ENCODE measurements around the gene SORCS3. TPM values are rescaled to one million over a fixed set of nuclear protein-coding genes. Genes with fewer than 3 reads are reported as not detected.

The SORCS3 gene
- total and polyA plus RNA-seq, 4 donors: 0.14 TPM; not detected in 3

DNA sequence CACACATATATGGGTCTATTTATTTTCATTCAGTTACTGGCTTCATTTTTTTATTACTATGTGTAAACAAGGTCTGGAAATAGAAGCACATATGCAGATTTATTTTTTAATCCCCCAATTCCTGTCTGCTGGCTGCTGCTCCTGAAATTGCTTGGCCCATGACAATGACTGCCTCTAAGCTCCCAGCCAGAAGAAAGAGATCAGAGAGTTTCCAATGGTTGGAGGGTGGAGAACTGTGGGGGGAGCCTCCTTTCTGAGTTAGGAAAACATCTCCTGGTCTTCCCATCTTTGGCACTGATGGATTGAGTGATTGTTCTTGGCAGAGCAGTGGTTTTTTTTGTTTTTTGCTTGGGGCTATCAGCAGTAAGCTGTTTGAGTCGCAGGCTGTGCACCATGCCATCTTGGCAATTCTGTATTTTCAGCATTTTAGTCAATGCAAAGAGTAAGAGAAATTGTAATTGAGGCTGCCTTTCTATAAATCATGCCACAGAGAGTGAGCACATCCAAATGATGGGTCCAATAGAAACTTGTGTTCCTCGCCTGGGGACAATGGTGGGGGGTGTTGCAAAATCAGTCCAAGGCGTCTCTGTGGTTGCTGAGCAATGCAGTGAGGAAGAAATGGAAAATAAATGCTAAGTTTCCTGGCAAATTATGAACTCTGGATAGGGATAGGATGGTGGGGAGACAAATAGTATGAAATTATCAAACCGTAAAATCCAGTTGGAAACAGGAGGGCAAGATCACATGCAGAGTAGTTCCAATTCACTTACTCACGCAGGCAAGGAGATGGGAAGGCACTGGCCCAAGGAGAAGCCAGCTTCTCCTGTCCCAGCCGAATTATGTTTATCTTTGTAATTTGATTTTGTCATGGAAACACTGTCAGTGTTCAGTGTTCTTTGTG, 382.4 kb downstream of the SORCS3 start:
- 63 to 65% methylated on average over 6 of the region's 6 CpGs for WGBS, 2 donors
- ATAC-seq (ENCODE audit: insufficient read depth, low FRiP score) (no peak), DNase-seq (peak in 2 of 3 donors; percentile 35 to 42)
- Histone ChIP-seq H3K36me3 (ENCODE audit: control insufficient read depth in 4 of 4, insufficient read depth in 4 of 4, low read length in 4 of 4) (no peaks in the 10 kb centered on the region), H3K9me3 (ENCODE audit: control insufficient read depth in 4 of 4, insufficient read depth in 3 of 4, low read length in 3 of 4) (peaks cover 0 to 3% (median under 1%) of the 10 kb centered on the region in 4 donors), H3K27ac (ENCODE audit: low read depth in 1 of 2, low read length in 1 of 2) (no peak overlapping the region), H3K9ac (ENCODE audit: insufficient read depth in 1 of 2, low read length in 2 of 2) (no peak overlapping the region), H3K4me1 (ENCODE audit: control insufficient read depth in 5 of 5, insufficient read depth in 5 of 5, low read length in 5 of 5) (peaks cover 0 to 20% (median 3%) of the 10 kb centered on the region in 5 donors), H3K4me3 (no peak overlapping the region), H3K27me3 (ENCODE audit: control insufficient read depth in 3 of 3, insufficient read depth in 3 of 3, low read length in 2 of 3) (no peaks in the 10 kb centered on the region)
- TF ChIP-seq, protein P1, sequence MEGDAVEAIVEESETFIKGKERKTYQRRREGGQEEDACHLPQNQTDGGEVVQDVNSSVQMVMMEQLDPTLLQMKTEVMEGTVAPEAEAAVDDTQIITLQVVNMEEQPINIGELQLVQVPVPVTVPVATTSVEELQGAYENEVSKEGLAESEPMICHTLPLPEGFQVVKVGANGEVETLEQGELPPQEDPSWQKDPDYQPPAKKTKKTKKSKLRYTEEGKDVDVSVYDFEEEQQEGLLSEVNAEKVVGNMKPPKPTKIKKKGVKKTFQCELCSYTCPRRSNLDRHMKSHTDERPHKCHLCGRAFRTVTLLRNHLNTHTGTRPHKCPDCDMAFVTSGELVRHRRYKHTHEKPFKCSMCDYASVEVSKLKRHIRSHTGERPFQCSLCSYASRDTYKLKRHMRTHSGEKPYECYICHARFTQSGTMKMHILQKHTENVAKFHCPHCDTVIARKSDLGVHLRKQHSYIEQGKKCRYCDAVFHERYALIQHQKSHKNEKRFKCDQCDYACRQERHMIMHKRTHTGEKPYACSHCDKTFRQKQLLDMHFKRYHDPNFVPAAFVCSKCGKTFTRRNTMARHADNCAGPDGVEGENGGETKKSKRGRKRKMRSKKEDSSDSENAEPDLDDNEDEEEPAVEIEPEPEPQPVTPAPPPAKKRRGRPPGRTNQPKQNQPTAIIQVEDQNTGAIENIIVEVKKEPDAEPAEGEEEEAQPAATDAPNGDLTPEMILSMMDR (IDR thresholded peaks at IDR 0.05; ENCODE audit: control extremely low read depth, extremely low read depth): no peak

DNA sequence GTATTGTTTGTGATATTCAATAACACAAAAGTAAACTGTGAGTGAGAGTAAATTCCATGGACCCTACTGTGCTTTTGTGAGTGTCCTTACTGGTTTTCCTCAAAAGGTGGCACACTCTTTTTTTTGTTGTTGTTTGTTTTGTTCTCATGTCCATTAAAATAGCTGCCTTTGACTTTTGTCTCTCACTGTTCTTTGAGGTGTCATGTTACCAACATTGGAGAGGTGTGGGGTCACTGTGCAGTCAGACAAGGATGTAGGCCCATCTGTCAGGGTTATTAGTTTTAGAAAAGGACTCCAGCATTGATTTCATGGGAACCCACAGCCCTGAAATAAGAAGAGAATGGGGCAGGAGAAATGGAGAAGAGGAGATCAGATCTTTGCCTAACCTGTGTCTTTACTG, 383.1 kb downstream of the SORCS3 start:
- Histone ChIP-seq H3K27me3 (ENCODE audit: control insufficient read depth in 3 of 3, insufficient read depth in 3 of 3, low read length in 2 of 3) (no peaks in the 10 kb centered on the region), H3K4me1 (ENCODE audit: control insufficient read depth in 5 of 5, insufficient read depth in 5 of 5, low read length in 5 of 5) (peaks cover 0 to 27% (median 3%) of the 10 kb centered on the region in 5 donors), H3K9me3 (ENCODE audit: control insufficient read depth in 4 of 4, insufficient read depth in 3 of 4, low read length in 3 of 4) (peaks cover 0 to 3% (median under 1%) of the 10 kb centered on the region in 4 donors), H3K27ac (ENCODE audit: low read depth in 1 of 2, low read length in 1 of 2) (no peak overlapping the region), H3K36me3 (ENCODE audit: control insufficient read depth in 4 of 4, insufficient read depth in 4 of 4, low read length in 4 of 4) (no peaks in the 10 kb centered on the region), H3K4me3 (no peak overlapping the region), H3K9ac (ENCODE audit: insufficient read depth in 1 of 2, low read length in 2 of 2) (no peak overlapping the region)
- TF ChIP-seq, protein P1 (IDR thresholded peaks at IDR 0.05; ENCODE audit: control extremely low read depth, extremely low read depth): no peak
- DNase-seq (peak in 1 of 3 donors; percentile 16), ATAC-seq (ENCODE audit: insufficient read depth, low FRiP score) (no peak)

DNA sequence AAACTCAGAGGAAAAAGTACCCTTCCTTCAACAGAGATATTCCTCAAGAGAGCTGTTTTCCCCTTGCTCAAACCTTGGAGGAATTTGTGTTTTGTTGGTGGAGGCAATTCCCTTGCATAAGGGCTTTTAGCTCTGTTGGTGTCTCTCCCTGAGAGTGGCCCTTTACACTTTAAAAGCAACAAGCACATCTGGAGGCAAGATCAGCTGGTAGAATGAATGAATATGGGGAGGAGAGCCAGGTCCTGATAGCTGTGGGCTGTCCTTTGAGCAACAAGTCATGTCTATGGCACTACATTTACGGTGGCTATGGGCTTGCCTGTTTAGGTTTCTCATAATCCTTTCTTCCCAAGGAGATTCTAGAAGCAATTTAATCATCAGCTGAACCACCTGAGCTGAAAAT, 384.0 kb downstream of the SORCS3 start:
- Histone ChIP-seq H3K4me3 (no peak overlapping the region), H3K9me3 (ENCODE audit: control insufficient read depth in 4 of 4, insufficient read depth in 3 of 4, low read length in 3 of 4) (peaks cover 0 to 2% (median under 1%) of the 10 kb centered on the region in 4 donors), H3K36me3 (ENCODE audit: control insufficient read depth in 4 of 4, insufficient read depth in 4 of 4, low read length in 4 of 4) (no peaks in the 10 kb centered on the region), H3K9ac (ENCODE audit: insufficient read depth in 1 of 2, low read length in 2 of 2) (no peak overlapping the region), H3K27ac (ENCODE audit: low read depth in 1 of 2, low read length in 1 of 2) (no peak overlapping the region), H3K4me1 (ENCODE audit: control insufficient read depth in 5 of 5, insufficient read depth in 5 of 5, low read length in 5 of 5) (peaks cover 0 to 32% (median 3%) of the 10 kb centered on the region in 5 donors), H3K27me3 (ENCODE audit: control insufficient read depth in 3 of 3, insufficient read depth in 3 of 3, low read length in 2 of 3) (no peaks in the 10 kb centered on the region)
- DNase-seq: peak in 2 of 3 donors; percentile 31 to 63
- no peak for ATAC-seq (ENCODE audit: insufficient read depth, low FRiP score)
- TF ChIP-seq, protein P1 (IDR thresholded peaks at IDR 0.05; ENCODE audit: control extremely low read depth, extremely low read depth): no peak
- 64 to 67% methylated on average over 1 of the region's 1 CpG for WGBS, 2 donors

Measured in lung (tissue), 12 donors.